ENCODE data around the gene CABP7.

The CABP7 gene

DNA sequence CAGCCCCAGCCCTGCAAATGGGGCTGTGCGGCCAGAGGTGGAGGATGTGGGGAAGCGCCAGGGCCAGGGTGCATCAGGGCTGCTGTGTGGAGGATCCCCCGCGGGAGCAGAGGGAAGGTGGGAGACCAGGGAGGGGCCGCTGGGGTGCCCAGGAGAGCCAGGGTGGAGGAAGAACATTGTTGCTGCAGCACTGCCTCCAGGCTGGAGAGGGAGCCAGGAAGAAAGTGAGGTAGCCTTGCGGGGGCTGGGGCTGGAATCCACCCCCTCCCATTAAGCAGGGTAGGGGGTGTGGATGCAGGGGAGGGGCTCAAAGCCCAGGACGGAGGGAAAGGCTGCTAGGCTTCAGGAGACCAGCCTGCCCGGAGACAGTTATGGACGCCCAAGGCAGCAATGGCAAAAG, 15.0 kb downstream of the CABP7 start:
- Histone ChIP-seq H3K4me1 (ENCODE audit: control insufficient read depth, insufficient read depth, low read length, unreplicated experiment) (no peaks in the 10 kb centered on the region), H3K27me3 (ENCODE audit: insufficient read depth, low read length) (no peaks in the 10 kb centered on the region), H2AFZ (ENCODE audit: low read length, unreplicated experiment) (no peak overlapping the region), H3K27ac (ENCODE audit: low read depth, low read length) (no peak overlapping the region), H3K79me2 (ENCODE audit: control insufficient read depth, insufficient read depth, low read length, unreplicated experiment) (no peaks in the 10 kb centered on the region), H3K36me3 (ENCODE audit: insufficient read depth, low read length) (no peaks in the 10 kb centered on the region), H3K4me3 (ENCODE audit: low read depth, low read length) (no peak overlapping the region)

DNA sequence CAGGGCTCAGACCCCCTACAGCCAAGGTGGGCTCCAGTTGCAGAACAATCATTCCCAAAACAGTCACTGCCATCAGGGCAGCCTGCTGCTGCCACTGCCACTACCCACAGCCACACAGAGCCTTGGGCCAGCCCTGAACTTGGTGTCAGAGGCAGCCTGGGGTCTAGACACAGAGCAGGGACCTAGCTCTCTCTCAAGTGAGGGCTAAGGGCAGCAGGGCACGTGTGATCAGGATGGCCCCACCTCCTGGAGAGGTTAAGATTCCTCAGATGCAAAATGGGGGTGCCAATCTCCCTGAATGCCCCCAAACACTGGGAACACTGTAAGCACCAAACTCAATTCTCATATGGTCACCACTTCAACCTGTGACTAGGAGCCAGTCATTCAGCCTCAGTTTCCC, 15.6 kb downstream of the CABP7 start:
- Histone ChIP-seq H3K79me2 (ENCODE audit: control insufficient read depth, insufficient read depth, low read length, unreplicated experiment) (no peaks in the 10 kb centered on the region), H3K27me3 (ENCODE audit: insufficient read depth, low read length) (no peaks in the 10 kb centered on the region), H3K36me3 (ENCODE audit: insufficient read depth, low read length) (no peaks in the 10 kb centered on the region), H2AFZ (ENCODE audit: low read length, unreplicated experiment) (no peak overlapping the region), H3K4me3 (ENCODE audit: low read depth, low read length) (no peak overlapping the region), H3K27ac (ENCODE audit: low read depth, low read length) (no peak overlapping the region), H3K4me1 (ENCODE audit: control insufficient read depth, insufficient read depth, low read length, unreplicated experiment) (no peaks in the 10 kb centered on the region)

DNA sequence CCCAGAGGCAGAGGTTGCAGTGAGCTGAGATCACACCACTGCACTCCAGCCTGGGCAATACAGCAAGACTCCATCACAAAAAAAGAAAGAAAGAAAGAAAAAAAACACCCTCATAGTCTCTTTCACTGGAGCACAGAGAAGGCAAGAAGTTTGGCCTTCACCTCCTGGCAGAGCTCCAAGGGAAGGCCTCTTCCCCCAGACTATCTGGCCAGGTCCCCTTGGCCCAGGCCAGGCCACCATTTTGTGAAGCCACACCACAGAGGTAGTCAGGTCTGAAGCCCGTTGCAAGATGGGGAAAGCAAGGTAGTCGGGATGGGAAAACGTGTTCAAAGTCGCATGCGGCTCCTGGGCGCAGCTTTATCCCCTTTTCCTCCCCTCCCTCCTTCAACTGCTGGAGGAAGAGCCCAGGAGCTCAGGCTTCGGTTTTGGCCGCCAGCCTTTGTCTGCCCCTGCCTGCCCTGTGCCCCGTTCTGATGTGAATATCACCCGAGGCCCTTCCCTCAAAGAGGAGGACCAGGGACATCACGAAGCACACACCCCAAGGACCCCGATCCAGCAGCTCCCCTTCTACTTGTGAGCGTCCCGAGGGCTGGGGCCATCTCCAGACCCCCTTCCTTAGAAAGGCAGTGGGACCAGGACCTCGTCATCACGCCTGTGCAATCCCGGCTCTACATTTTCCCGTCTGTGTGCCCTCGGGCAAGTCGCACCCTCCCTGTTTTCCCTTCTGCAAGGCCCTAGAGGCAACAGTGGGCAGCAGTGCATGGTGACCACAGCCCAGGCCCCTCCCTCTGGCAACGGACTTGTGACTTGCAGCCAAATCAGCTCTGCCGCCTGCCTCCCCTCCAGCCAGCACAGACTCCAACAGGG, 17.7 kb downstream of the CABP7 start:
- no peak overlapping the region for H3K27ac ChIP-seq (ENCODE audit: low read depth, low read length)
- H3K79me2 ChIP-seq (ENCODE audit: control insufficient read depth, insufficient read depth, low read length, unreplicated experiment): no peaks in the 10 kb centered on the region
- no peaks in the 10 kb centered on the region for H3K27me3 ChIP-seq (ENCODE audit: insufficient read depth, low read length)
- H2AFZ ChIP-seq (ENCODE audit: low read length, unreplicated experiment): no peak overlapping the region
- H3K36me3 ChIP-seq (ENCODE audit: insufficient read depth, low read length): no peaks in the 10 kb centered on the region
- no peak overlapping the region for H3K4me3 ChIP-seq (ENCODE audit: low read depth, low read length)
- H3K4me1 ChIP-seq (ENCODE audit: control insufficient read depth, insufficient read depth, low read length, unreplicated experiment): no peaks in the 10 kb centered on the region

DNA sequence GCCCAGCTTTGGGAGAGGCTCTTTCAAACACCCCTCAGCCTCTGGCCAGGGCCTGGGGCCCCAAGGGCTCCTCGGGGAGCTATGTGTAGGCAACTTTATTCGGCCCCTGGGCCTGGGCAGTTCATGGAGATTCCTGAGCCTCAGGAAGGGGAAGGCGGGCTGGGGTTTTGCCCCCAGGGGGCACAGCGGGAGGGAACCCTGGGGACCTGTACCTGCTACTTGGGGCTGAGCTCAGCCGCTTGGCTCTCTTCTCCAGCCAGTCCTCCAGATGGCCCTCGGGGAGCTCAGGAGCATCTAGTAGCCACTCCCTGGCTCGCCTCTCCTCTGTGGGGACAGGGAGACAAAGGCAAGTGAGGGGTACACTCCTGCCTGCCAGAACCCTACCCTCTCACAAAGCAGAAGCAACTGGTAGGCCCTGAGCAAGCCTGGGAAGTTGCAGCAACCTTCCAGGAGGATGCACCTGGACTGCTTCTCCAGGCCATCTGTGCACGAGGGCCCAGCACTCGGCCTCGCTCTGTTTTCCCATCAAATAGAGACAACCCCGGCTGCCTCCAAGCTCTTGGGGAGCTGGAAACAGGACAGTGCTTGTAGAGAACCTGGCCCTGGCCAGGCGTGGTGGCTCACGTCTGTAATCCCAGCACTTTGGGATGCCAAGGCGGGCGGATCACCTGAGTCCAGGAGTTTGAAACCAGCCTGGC, 18.5 kb downstream of the CABP7 start:
- no peaks in the 10 kb centered on the region for H3K79me2 ChIP-seq (ENCODE audit: control insufficient read depth, insufficient read depth, low read length, unreplicated experiment)
- H3K4me3 ChIP-seq (ENCODE audit: low read depth, low read length): no peak overlapping the region
- H3K4me1 ChIP-seq (ENCODE audit: control insufficient read depth, insufficient read depth, low read length, unreplicated experiment): no peaks in the 10 kb centered on the region
- H3K36me3 ChIP-seq (ENCODE audit: insufficient read depth, low read length): no peaks in the 10 kb centered on the region
- no peak overlapping the region for H3K27ac ChIP-seq (ENCODE audit: low read depth, low read length)
- H2AFZ ChIP-seq (ENCODE audit: low read length, unreplicated experiment): no peak overlapping the region
- no peaks in the 10 kb centered on the region for H3K27me3 ChIP-seq (ENCODE audit: insufficient read depth, low read length)

DNA sequence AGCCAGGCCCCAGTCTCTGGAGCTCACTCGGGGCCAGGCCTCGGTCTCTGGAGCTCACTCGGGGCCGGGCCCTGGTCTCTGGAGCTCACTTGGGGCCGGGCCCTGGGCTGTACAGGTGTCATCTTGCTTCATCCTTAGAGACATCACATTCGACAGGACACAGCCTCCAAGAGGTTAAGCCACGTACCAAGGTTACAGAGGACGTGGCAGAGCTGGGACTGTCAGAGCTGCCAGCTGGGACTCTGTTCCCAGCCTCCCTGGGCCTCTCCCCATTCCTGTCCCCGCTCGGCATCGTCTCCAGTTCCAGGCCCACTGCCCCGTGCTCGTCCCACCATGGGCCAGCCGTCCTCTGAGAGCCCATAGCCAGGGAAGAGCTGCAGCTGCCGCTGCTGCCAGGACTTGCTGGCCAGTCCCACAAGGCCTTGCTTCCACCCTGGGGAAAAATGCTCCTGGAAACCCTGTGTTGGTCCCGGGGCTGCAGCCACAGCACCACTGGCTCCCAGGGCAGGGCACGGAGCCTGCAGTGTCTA, 19.6 kb downstream of the CABP7 start:
- no peaks in the 10 kb centered on the region for H3K4me1 ChIP-seq (ENCODE audit: control insufficient read depth, insufficient read depth, low read length, unreplicated experiment)
- no peak overlapping the region for H3K27ac ChIP-seq (ENCODE audit: low read depth, low read length)
- no peak overlapping the region for H2AFZ ChIP-seq (ENCODE audit: low read length, unreplicated experiment)
- H3K79me2 ChIP-seq (ENCODE audit: control insufficient read depth, insufficient read depth, low read length, unreplicated experiment): no peaks in the 10 kb centered on the region
- H3K4me3 ChIP-seq (ENCODE audit: low read depth, low read length): no peak overlapping the region
- H3K27me3 ChIP-seq (ENCODE audit: insufficient read depth, low read length): no peaks in the 10 kb centered on the region
- no peaks in the 10 kb centered on the region for H3K36me3 ChIP-seq (ENCODE audit: insufficient read depth, low read length)

DNA sequence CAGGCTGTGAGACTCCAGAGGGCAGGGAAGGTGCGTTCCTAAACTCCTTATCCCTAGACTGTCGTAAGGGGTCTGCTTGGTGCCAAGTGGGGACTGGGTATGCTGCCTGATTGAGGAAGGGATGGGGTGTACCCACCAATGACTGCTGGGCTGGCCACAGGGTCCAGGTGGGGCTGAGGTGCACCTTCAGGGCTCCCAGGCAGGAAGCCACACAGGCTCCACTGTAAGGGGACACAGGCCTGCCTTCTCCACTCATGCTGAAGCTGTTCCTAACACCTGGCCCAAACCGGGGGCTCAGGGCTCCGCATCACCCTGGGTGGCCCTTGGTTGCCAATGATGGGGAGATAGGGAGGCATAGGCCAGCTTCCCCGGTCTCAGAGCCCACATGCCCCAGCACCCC, 20.4 kb downstream of the CABP7 start:
- H3K4me3 ChIP-seq (ENCODE audit: low read depth, low read length): no peak overlapping the region
- H3K36me3 ChIP-seq (ENCODE audit: insufficient read depth, low read length): no peaks in the 10 kb centered on the region
- H3K27ac ChIP-seq (ENCODE audit: low read depth, low read length): no peak overlapping the region
- H3K4me1 ChIP-seq (ENCODE audit: control insufficient read depth, insufficient read depth, low read length, unreplicated experiment): peaks cover 2% of the 10 kb centered on the region
- no peak overlapping the region for H2AFZ ChIP-seq (ENCODE audit: low read length, unreplicated experiment)
- H3K27me3 ChIP-seq (ENCODE audit: insufficient read depth, low read length): no peaks in the 10 kb centered on the region
- H3K79me2 ChIP-seq (ENCODE audit: control insufficient read depth, insufficient read depth, low read length, unreplicated experiment): no peaks in the 10 kb centered on the region

DNA sequence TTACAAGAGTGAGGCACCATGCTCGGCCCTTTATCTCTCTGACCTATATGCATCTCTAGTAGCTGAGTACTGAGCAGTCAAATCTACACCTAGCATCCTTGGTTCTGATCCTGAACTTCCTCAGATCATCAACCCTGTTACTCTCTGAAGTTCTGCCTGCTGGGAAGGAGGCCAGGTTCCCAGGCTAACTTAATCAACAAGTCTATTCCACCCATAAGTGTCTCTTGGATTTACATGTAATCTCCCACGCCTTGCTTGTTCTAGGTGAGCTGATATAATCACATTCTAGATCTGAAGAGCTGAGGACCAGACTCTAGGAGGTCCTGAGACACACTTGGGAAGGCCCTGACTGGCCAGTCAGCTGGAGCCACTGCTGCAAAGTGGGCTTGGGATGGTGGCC, 22.1 kb downstream of the CABP7 start:
- Histone ChIP-seq H3K36me3 (ENCODE audit: insufficient read depth, low read length) (no peaks in the 10 kb centered on the region), H3K4me3 (ENCODE audit: low read depth, low read length) (no peak overlapping the region), H3K4me1 (ENCODE audit: control insufficient read depth, insufficient read depth, low read length, unreplicated experiment) (peaks cover 2% of the 10 kb centered on the region), H3K27ac (ENCODE audit: low read depth, low read length) (no peak overlapping the region), H3K79me2 (ENCODE audit: control insufficient read depth, insufficient read depth, low read length, unreplicated experiment) (no peaks in the 10 kb centered on the region), H3K27me3 (ENCODE audit: insufficient read depth, low read length) (no peaks in the 10 kb centered on the region), H2AFZ (ENCODE audit: low read length, unreplicated experiment) (no peak overlapping the region)

DNA sequence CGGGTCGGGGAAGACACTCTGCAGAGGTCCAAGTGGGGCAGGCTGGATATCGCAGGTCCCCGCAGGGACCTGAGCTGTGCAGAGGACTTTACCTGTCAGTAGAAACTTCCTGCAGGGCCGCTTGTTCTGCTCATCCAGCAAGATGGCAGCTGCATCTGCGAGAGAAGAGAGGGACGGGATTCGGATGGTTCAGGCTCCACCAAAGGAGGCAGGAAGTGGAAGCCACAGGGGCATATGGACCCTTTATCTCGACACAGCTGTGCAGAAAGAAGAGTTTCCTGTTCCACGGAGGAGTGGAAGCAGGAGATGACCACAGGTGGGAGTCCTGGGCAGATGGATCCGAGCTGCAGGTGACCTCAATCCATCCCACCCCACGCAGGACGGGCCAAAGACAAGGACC, 22.5 kb downstream of the CABP7 start:
- Histone ChIP-seq H3K27ac (ENCODE audit: low read depth, low read length) (no peak overlapping the region), H3K4me3 (ENCODE audit: low read depth, low read length) (no peak overlapping the region), H2AFZ (ENCODE audit: low read length, unreplicated experiment) (no peak overlapping the region), H3K27me3 (ENCODE audit: insufficient read depth, low read length) (no peaks in the 10 kb centered on the region), H3K79me2 (ENCODE audit: control insufficient read depth, insufficient read depth, low read length, unreplicated experiment) (no peaks in the 10 kb centered on the region), H3K4me1 (ENCODE audit: control insufficient read depth, insufficient read depth, low read length, unreplicated experiment) (peaks cover 2% of the 10 kb centered on the region), H3K36me3 (ENCODE audit: insufficient read depth, low read length) (no peaks in the 10 kb centered on the region)

DNA sequence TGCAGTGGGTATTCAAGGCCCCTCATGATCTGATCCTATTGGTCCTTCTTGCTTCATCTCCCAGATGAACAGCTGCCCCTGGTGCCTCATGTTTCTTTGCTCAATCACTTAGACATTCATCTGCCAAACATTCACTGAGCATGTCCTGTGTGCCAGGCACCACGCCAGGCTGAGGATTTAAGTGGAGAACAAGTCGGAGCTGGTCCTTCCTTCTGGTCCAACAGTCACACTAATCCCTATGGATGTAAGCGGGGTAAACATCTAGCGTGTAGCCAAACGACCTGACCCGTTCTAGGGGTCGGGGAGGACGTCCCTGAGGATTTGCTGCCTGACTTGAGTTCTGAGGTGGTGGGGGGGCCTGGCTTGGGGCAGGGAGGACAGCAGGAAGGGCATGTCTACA, 25.1 kb downstream of the CABP7 start:
- H3K4me3 ChIP-seq (ENCODE audit: low read depth, low read length): no peak overlapping the region
- H3K4me1 ChIP-seq (ENCODE audit: control insufficient read depth, insufficient read depth, low read length, unreplicated experiment): peaks cover 2% of the 10 kb centered on the region
- no peaks in the 10 kb centered on the region for H3K79me2 ChIP-seq (ENCODE audit: control insufficient read depth, insufficient read depth, low read length, unreplicated experiment)
- no peaks in the 10 kb centered on the region for H3K27me3 ChIP-seq (ENCODE audit: insufficient read depth, low read length)
- H2AFZ ChIP-seq (ENCODE audit: low read length, unreplicated experiment): no peak overlapping the region
- H3K36me3 ChIP-seq (ENCODE audit: insufficient read depth, low read length): no peaks in the 10 kb centered on the region
- H3K27ac ChIP-seq (ENCODE audit: low read depth, low read length): no peak overlapping the region

DNA sequence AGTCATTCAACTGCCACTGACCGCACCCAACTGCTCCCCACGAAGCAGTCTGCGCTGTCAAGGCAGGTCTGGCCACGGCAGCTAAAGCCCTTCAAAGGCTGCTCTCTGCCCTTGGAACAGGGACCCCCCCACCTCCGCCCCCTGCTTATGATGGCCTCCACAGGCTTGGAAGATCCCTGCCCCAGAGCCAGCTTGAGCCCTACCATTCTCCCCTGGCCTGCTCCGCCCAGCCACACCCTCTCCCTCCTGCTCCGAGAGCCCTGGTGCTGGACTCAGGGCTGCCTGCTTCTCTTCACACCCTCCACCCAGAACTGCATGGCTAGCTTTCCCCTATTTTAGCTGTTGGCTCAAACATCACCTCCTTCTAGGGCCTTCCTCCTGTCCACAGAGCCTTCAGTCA, 28.0 kb downstream of the CABP7 start:
- Histone ChIP-seq H3K4me3 (ENCODE audit: low read depth, low read length) (no peak overlapping the region), H3K27ac (ENCODE audit: low read depth, low read length) (no peak overlapping the region), H3K27me3 (ENCODE audit: insufficient read depth, low read length) (no peaks in the 10 kb centered on the region), H3K4me1 (ENCODE audit: control insufficient read depth, insufficient read depth, low read length, unreplicated experiment) (peaks cover 2% of the 10 kb centered on the region), H3K36me3 (ENCODE audit: insufficient read depth, low read length) (no peaks in the 10 kb centered on the region), H3K79me2 (ENCODE audit: control insufficient read depth, insufficient read depth, low read length, unreplicated experiment) (no peaks in the 10 kb centered on the region), H2AFZ (ENCODE audit: low read length, unreplicated experiment) (no peak overlapping the region)

Measured in ACC112 (cell line).